Gastroesophageal sphincter (tissue), 3 donors: ENCODE measurements around the gene VSTM2L.

ENCODE experiments used
- CTCF ChIP-seq, 4 experiments: fragments of 200-600 bp in 2 of 4; fragments of 450-650 bp in 2 of 4; sonication (generic) in 1 of 4; IDR thresholded peaks; one replicate each; pipeline ENCODE4 v1.5.1; 2017 to 2019; ENCODE audit warnings: antibody characterized with exemption in 4 of 4, mild to moderate bottlenecking in 2 of 4, moderate library complexity in 2 of 4
- EP300 ChIP-seq: sonication (generic); formaldehyde crosslinking; IDR thresholded peaks from one replicate; pipeline ENCODE4 v1.6.1; 2017; ENCODE audit warnings: antibody characterized with exemption, mild to moderate bottlenecking
- POLR2A ChIP-seq, 2 donors: fragments of 450-650 bp; IDR thresholded peaks; one replicate each; pipeline ENCODE4 v1.6.1; 2017; ENCODE audit warnings: antibody characterized with exemption in 2 of 2, mild to moderate bottlenecking in 2 of 2, moderate library complexity in 1 of 2
- POLR2AphosphoS5 ChIP-seq: sonication (generic); formaldehyde crosslinking; IDR thresholded peaks from one replicate; pipeline ENCODE4 v1.6.1; 2017; ENCODE audit warnings: antibody characterized with exemption

GRCh38 chr20:37876863-37877262, 26.1 kb upstream of the VSTM2L start:
- TF ChIP-seq CTCF (IDR thresholded peaks at IDR 0.05), result no peak
- no peak for TF ChIP-seq EP300
- no peak for TF ChIP-seq POLR2A (IDR thresholded peaks at IDR 0.05)
- no peak for TF ChIP-seq POLR2AphosphoS5
